ENCODE results near the gene HSD3B2. TPM values are rescaled to one million over a fixed set of nuclear protein-coding genes. Genes with fewer than 3 reads are reported as not detected.

HSD3B2 gene
- total RNA-seq, 1 experiment from 2014 or later, result not detected

GRCh38 chr1:119409731-119410130 is 5.2 kb upstream of the HSD3B2 start:
- Histone ChIP-seq H3K14ac (ENCODE audit: insufficient read depth, low read length) (no peak overlapping the region), H2AK5ac (ENCODE audit: insufficient read length, low read length) (no peak overlapping the region), H2BK12ac (ENCODE audit: insufficient read length, low read depth, low read length) (no peak overlapping the region), H4K8ac (replicated peaks; ENCODE audit: insufficient read length, low read depth, low read length) (no peak overlapping the region), H3K4me1 (ENCODE audit: insufficient read depth, low read length) (no peaks in the 10 kb centered on the region), H3K27ac (ENCODE audit: insufficient read length, low read depth, low read length) (no peak overlapping the region), H2BK120ac (ENCODE audit: low read depth, low read length, poor library complexity, severe bottlenecking) (no peak overlapping the region), H4K20me1 (ENCODE audit: control insufficient read depth, insufficient read depth, insufficient read length) (no peaks in the 10 kb centered on the region), H3K56ac (ENCODE audit: insufficient read length, low read depth, low read length) (no peak overlapping the region), H3K4me2 (ENCODE audit: insufficient read depth, insufficient read length, low read length) (no peak overlapping the region), H4K5ac (ENCODE audit: insufficient read length, low read depth, low read length) (no peak overlapping the region), H2BK15ac (ENCODE audit: low read depth, low read length) (no peak overlapping the region), H3K18ac (ENCODE audit: insufficient read length, low read depth, low read length) (no peak overlapping the region), H3K27me3 (ENCODE audit: insufficient read depth, low read length) (no peaks in the 10 kb centered on the region), H2AFZ (ENCODE audit: low read length) (no peak overlapping the region), H3K9me3 (ENCODE audit: control insufficient read depth, low read depth, low read length) (no peaks in the 10 kb centered on the region), H4K91ac (ENCODE audit: insufficient read length, low read depth, low read length) (no peak overlapping the region), H3K23ac (ENCODE audit: insufficient read length, low read depth, low read length) (no peak overlapping the region), H2BK20ac (ENCODE audit: low read depth, low read length, poor library complexity, severe bottlenecking) (no peak overlapping the region), H2BK5ac (ENCODE audit: insufficient read length, low read length) (no peak overlapping the region), H3T11ph (ENCODE audit: low read length) (no peak overlapping the region), H3K79me1 (ENCODE audit: insufficient read depth, low read depth, low read length, poor library complexity, severe bottlenecking) (no peaks in the 10 kb centered on the region), H3K9ac (ENCODE audit: extremely low read depth, insufficient read length, low read length) (no peak overlapping the region), H3K4ac (ENCODE audit: low read depth, low read length) (no peak overlapping the region), H3K79me2 (ENCODE audit: insufficient read depth, low read length) (no peaks in the 10 kb centered on the region), H3K23me2 (ENCODE audit: insufficient read length, low read depth, low read length, poor library complexity, severe bottlenecking) (no peaks in the 10 kb centered on the region)
- Mint-ChIP-seq H3K4me1 (no peaks in the 10 kb centered on the region), H3K36me3 (ENCODE audit: insufficient read depth in 1 of 3, low read depth in 3 of 3) (no peaks in the 10 kb centered on the region; a peak in 1 of 7 replicates), H3K9me3 (peaks cover 0 to 7% of the 10 kb centered on the region in 2 experiments; a peak in 3 of 5 replicates), H3K27ac (no peak overlapping the region), H3K27me3 (ENCODE audit: low read depth) (peaks cover 13% of the 10 kb centered on the region), H3K4me3 (no peak overlapping the region)
- DNase-seq, result no peak
- TF ChIP-seq CTCF (conservative IDR thresholded peaks at IDR 0.05), result no peak
